CD14-positive monocyte (primary cell): Measurements from ENCODE around the gene DHRS1. TPM values are rescaled to one million over a fixed set of nuclear protein-coding genes. Genes with fewer than 3 reads are reported as not detected.
A peak's percentile ranks its signal among the peaks of the same experiment; 100 is the strongest.

Experiments used
- DNase-seq, 3 donors: peaks; one replicate each; pipeline ENCODE4 v3.0.0-alpha.2; 2011 to 2022
- H2AFZ ChIP-seq: 2 replicates; pipeline ENCODE4 v1.6.0; 2012; ENCODE audit warnings: mild to moderate bottlenecking, low read depth, low read length, inconsistent platforms; ENCODE audit not compliant: insufficient read depth, poor library complexity, severe bottlenecking
- H3K27ac ChIP-seq, 2 donors: 1 replicate in 1 of 2; 2 replicates in 1 of 2; pipeline ENCODE4 v1.5.1; 2012 to 2013; ENCODE audit warnings: low read length in 2 of 2, control low read depth in 1 of 2, inconsistent platforms in 1 of 2, low read depth in 1 of 2, mild to moderate bottlenecking in 1 of 2
- H3K27me3 ChIP-seq, 2 donors: one replicate each; pipeline versions ENCODE4 v1.6.0 to v1.6.1; 2011 to 2013; ENCODE audit warnings: low read length in 2 of 2; ENCODE audit not compliant: control insufficient read depth in 2 of 2, insufficient read depth in 2 of 2
- H3K36me3 ChIP-seq, 2 donors: replicated peaks in 1 of 2; 1 replicate in 1 of 2; 2 replicates in 1 of 2; pipeline versions ENCODE4 v1.5.1 to v1.6.1; 2012 to 2013; ENCODE audit warnings: low read length in 2 of 2, control low read depth in 1 of 2, inconsistent platforms in 1 of 2, mild to moderate bottlenecking in 1 of 2; ENCODE audit not compliant: insufficient read depth in 2 of 2, control insufficient read depth in 1 of 2
- H3K4me1 ChIP-seq, 2 donors: 1 replicate in 1 of 2; 2 replicates in 1 of 2; pipeline versions ENCODE4 v1.5.1 to v1.6.1; 2012 to 2013; ENCODE audit warnings: low read length in 2 of 2, control low read depth in 1 of 2, inconsistent platforms in 1 of 2, mild to moderate bottlenecking in 1 of 2, moderate library complexity in 1 of 2; ENCODE audit not compliant: insufficient read depth in 2 of 2, control insufficient read depth in 1 of 2
- H3K4me2 ChIP-seq: replicated peaks from 2 replicates; pipeline ENCODE3; 2012; ENCODE audit warnings: low read length, moderate library complexity, mild to moderate bottlenecking; ENCODE audit not compliant: poor library complexity, severe bottlenecking; ENCODE audit errors: extremely low read depth
- H3K4me3 ChIP-seq, 3 experiments: fragments of 200-600 bp in 1 of 3; sonication (generic) in 1 of 3; replicated peaks in 1 of 3; 1 replicate in 2 of 3; 2 replicates in 1 of 3; pipeline ENCODE4 v1.5.1; 2011 to 2013; ENCODE audit warnings: low read length in 3 of 3, mild to moderate bottlenecking in 3 of 3, control low read depth in 2 of 3, low read depth in 2 of 3, inconsistent platforms in 1 of 3, moderate library complexity in 1 of 3
- H3K79me2 ChIP-seq: 2 replicates; pipeline ENCODE4 v1.6.0; 2012; ENCODE audit warnings: mild to moderate bottlenecking, control low read depth, inconsistent platforms, low read length, moderate library complexity; ENCODE audit not compliant: insufficient read depth
- H3K9ac ChIP-seq: 2 replicates; pipeline ENCODE4 v1.6.0; 2017; ENCODE audit warnings: low read length, mild to moderate bottlenecking; ENCODE audit not compliant: insufficient read depth, poor library complexity, severe bottlenecking
- H3K9me3 ChIP-seq, 2 donors: replicated peaks in 1 of 2; 1 replicate in 1 of 2; 2 replicates in 1 of 2; pipeline versions ENCODE4 v1.5.1 to v1.6.1; 2012 to 2013; ENCODE audit warnings: low read length in 2 of 2, control low read depth in 1 of 2; ENCODE audit not compliant: control insufficient read depth in 1 of 2, insufficient read depth in 1 of 2
- H4K20me1 ChIP-seq: 2 replicates; pipeline ENCODE4 v1.6.0; 2012; ENCODE audit warnings: mild to moderate bottlenecking, low read length, control low read depth, moderate library complexity; ENCODE audit not compliant: insufficient read depth
- H3K27ac Mint-ChIP-seq, 7 donors: one replicate each; pipeline ENCODE4 v1.8.0; 2020; ENCODE audit warnings: mild to moderate bottlenecking in 7 of 7, mixed read lengths in 7 of 7, moderate library complexity in 6 of 7, inconsistent platforms in 2 of 7
- H3K27me3 Mint-ChIP-seq, 3 donors: one replicate each; pipeline ENCODE4 v1.8.0; 2021 to 2022; ENCODE audit warnings: low read depth in 3 of 3, mild to moderate bottlenecking in 3 of 3, mixed read lengths in 3 of 3, moderate library complexity in 3 of 3, inconsistent platforms in 1 of 3
- H3K36me3 Mint-ChIP-seq, 2 donors: one replicate each; pipeline ENCODE4 v1.8.0; 2020; ENCODE audit warnings: mixed read lengths in 2 of 2, inconsistent platforms in 1 of 2, mild to moderate bottlenecking in 1 of 2
- H3K4me1 Mint-ChIP-seq: one replicate; pipeline ENCODE4 v1.8.0; 2020; ENCODE audit warnings: mild to moderate bottlenecking, mixed read lengths
- H3K4me3 Mint-ChIP-seq, 2 donors: one replicate each; pipeline ENCODE4 v1.8.0; 2020; ENCODE audit warnings: mild to moderate bottlenecking in 2 of 2, mixed read lengths in 2 of 2, moderate library complexity in 1 of 2
- H3K9me3 Mint-ChIP-seq, 7 donors: one replicate each; pipeline ENCODE4 v1.8.0; 2020 to 2022; ENCODE audit warnings: mixed read lengths in 7 of 7, mild to moderate bottlenecking in 6 of 7, moderate library complexity in 6 of 7, inconsistent platforms in 2 of 7
- CTCF ChIP-seq: fragments of 200-600 bp; IDR thresholded peaks from one replicate; pipeline ENCODE4 v1.8.0; 2022; ENCODE audit warnings: antibody characterized with exemption, mild to moderate bottlenecking
- WGBS: methylation state at CpG from one replicate; pipeline ENCODE4 v1.1.5; 2013; ENCODE audit warnings: missing lambda C conversion rate; ENCODE audit not compliant: insufficient coverage; 5-methylcytosine and 5-hydroxymethylcytosine counted together
- intact Hi-C, 2 donors: fragments of 100-400 bp; cut with micrococcal nuclease; formaldehyde crosslinking; loops; one replicate each; pipeline versions ENCODE4 v1.15.0 to v1.15.1; 2023
- polyA plus RNA-seq, 3 donors: library from polyadenylated mRNA; depleted of rRNA in 1 of 3; unstranded in 2 of 3; stranded (reverse) in 1 of 3; fragments of 300-500 nt in 2 of 3; fragments of >200 nt in 1 of 3; fragmentation: Illumina TruSeq in 2 of 3; gene quantifications; 1 replicate in 2 of 3; 2 replicates in 1 of 3; pipeline ENCODE4 v1.2.3, GENCODE V29; 2012 to 2021

DHRS1 gene
- polyA plus RNA-seq, 3 donors: 31.6 to 49.4 (median 48.8) TPM

DNA sequence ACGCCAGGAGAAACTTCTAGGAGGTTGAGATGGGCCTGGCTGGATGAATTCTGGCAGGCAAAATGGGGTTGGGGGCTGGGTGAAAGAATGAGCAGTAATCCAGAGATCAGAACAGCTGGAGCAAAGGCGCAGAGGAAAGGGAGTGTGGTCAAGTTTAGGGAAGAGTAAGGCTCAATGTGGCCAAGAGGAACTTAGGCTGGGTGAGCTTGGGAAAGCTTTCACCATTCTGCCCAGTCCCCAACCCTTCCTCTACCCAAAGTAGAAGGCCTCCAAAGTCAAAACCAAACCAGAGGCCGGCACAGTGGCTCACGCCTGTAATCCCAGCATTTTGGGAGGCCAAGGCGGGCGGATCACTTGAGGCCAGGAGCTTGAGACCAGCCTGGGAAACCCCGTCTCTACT, 17.9 kb downstream of the DHRS1 start:
- intact Hi-C loops: no loop called here
- Mint-ChIP-seq H3K4me1 (peaks cover 65% of the 10 kb centered on the region), H3K27ac (peak overlapping the region; percentile 37 to 93 (median 83)), H3K36me3 (peaks cover 8 to 14% of the 10 kb centered on the region in 2 donors), H3K9me3 (peaks cover 0 to 5% (median 0%) of the 10 kb centered on the region in 7 donors), H3K27me3 (peaks cover 0 to 4% (median 3%) of the 10 kb centered on the region in 3 donors), H3K4me3 (peak overlapping the region in 1 of 2 donors; percentile 23)
- peak in 2 of 3 donors; percentile 43 to 52 for DNase-seq
- Histone ChIP-seq H3K4me1 (peaks cover 62 to 63% of the 10 kb centered on the region in 2 donors), H3K27ac (peak overlapping the region; percentile 38 to 98), H3K4me2 (no peak overlapping the region), H2AFZ (no peak overlapping the region), H3K79me2 (peaks cover 42% of the 10 kb centered on the region), H3K36me3 (no peaks in the 10 kb centered on the region), H4K20me1 (no peaks in the 10 kb centered on the region), H3K9me3 (no peaks in the 10 kb centered on the region), H3K4me3 (peak overlapping the region in 1 of 3 experiments; percentile 3), H3K9ac (no peak overlapping the region), H3K27me3 (no peaks in the 10 kb centered on the region)
- no peak for TF ChIP-seq CTCF
- 96% methylated on average over 4 of the region's 7 CpGs for WGBS

DNA sequence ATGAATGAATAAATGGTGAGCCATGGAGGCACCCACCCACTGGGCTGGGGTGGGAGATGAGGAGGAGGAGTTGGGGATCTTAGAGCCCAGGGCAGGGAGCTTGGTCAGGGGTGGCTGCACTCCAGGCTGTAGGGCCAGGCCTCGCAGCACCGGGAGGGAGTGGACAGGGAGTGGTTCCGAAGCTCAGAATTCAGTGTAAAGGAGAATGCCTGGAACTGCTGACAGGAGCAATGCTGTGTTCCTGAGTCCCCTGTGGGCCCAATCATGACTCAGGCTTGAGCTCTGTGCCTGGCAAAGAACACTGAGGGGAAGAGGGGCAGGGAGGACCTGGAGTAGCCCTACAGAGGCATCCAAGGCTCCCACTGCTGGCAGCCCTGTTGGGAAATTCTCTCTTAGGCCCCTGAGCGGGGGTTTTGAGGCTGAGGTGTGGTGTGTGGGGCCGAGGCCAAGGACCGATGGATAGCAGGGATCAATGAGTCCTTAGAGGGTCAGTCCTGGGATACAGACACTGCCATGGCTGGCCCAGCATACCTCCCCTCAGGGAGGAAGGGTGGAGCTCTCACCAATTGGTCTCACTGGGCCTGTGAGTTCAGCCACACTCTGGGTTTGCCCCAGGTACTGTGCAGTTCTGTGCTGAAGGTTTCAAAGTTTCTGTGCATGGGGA, 18.7 kb downstream of the DHRS1 start:
- H4K20me1 ChIP-seq: no peaks in the 10 kb centered on the region
- intact Hi-C loops: no loop called here
- peaks cover 47% of the 10 kb centered on the region for H3K79me2 ChIP-seq
- 96% methylated on average over 3 of the region's 6 CpGs for WGBS
- H3K36me3 Mint-ChIP-seq: peaks cover 4 to 10% of the 10 kb centered on the region in 2 donors
- peak overlapping the region in 1 of 3 experiments; percentile 3 for H3K4me3 ChIP-seq
- H2AFZ ChIP-seq: no peak overlapping the region
- no peak overlapping the region for H3K9ac ChIP-seq
- H3K9me3 Mint-ChIP-seq: peaks cover 0 to 5% (median 0%) of the 10 kb centered on the region in 7 donors
- H3K4me3 Mint-ChIP-seq: no peak overlapping the region
- TF ChIP-seq CTCF: no peak
- peak overlapping the region in 1 of 2 donors; percentile 98 for H3K27ac ChIP-seq
- H3K27me3 Mint-ChIP-seq: peaks cover 0 to 4% (median 3%) of the 10 kb centered on the region in 3 donors
- peaks cover 69 to 70% of the 10 kb centered on the region in 2 donors for H3K4me1 ChIP-seq
- H3K4me1 Mint-ChIP-seq: peaks cover 71% of the 10 kb centered on the region
- no peak overlapping the region for H3K4me2 ChIP-seq
- H3K36me3 ChIP-seq: no peaks in the 10 kb centered on the region
- peak overlapping the region; percentile 15 to 93 (median 83) for H3K27ac Mint-ChIP-seq
- no peak for DNase-seq
- no peaks in the 10 kb centered on the region for H3K9me3 ChIP-seq
- H3K27me3 ChIP-seq: no peaks in the 10 kb centered on the region
